HG03439 (cell line): ENCODE results near the gene CAMK2B.

ENCODE experiments used
- ATAC-seq: cut with Tn5 transposase; IDR thresholded peaks from one replicate; pipeline ENCODE4 v1.9.1; 2021; ENCODE audit warnings: mild to moderate bottlenecking, moderate library complexity; ENCODE audit not compliant: unreplicated experiment

The CAMK2B gene

DNA sequence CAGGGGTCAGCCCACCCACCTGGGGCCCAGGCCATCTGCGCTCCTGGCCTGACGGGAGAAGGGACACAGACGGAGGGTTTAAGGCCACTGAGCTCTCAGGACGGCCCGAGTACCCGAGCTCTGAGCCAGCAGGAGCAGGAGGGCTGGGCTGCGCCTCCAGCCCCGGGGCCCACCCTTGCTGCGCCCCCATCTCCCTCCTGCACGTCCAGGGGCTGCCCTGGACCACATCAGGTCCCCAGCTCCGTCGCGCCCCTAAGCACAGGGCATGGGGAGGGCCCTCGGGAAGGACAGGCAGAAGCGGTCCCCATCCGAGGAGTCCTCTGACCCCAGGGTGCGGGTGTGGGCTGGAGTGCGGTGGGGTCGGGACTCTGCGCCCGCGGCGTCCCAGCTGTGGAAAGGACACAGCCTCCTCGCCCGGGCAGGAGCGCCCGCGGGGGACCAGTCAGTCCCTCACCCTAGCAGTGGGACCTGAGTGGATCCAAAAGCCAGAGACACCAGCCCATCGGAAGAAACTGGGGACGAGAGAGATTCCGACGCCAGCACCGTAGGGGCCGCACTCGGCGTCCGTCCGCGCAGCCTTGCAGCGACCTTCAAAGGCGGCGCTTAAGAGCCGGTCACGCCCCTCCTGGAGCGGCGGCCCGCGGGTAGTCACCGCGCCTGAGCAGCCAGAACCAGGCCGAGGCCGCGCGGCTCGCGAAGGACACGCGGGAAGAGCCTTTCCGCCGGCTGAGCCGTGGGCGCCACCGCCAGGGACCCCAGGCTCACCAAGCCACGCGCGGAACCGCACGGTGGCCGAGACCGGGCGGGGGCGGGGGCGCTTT lies 15.9 kb downstream of the CAMK2B start:
- ATAC-seq, result no peak

DNA sequence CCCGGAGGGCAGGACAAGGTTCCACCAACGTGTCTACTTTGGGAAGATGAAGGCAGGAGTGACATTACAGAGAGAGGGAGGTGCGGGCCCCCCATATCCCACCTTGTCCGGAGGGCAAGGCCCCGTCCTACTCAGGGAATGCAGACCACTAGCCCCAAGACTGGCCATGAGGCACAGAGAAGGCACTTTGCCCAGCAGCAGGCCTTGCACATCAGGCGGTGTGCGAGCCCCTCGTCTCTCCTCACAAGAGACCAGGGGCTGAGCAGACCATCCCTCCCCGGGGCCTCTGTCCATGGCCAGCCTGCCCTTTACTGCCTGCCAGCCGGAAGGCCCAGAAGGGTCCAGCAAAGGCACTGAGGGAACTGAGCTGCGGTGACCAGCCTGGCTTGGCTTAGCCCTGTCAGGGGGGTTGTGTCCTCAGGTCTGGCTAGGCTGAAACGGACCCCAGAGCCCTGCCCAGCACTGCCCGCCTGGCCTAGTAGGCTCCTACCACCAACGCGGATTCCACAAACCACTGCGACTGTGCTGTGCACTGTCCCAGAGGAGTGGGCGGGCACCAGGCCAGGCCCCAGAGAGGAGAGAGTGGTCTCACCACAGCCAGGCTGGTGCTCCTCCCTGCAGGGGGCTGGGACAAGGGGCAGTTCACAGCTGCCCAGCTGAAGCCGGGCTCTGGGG lies 16.7 kb downstream of the CAMK2B start:
- no peak for ATAC-seq

DNA sequence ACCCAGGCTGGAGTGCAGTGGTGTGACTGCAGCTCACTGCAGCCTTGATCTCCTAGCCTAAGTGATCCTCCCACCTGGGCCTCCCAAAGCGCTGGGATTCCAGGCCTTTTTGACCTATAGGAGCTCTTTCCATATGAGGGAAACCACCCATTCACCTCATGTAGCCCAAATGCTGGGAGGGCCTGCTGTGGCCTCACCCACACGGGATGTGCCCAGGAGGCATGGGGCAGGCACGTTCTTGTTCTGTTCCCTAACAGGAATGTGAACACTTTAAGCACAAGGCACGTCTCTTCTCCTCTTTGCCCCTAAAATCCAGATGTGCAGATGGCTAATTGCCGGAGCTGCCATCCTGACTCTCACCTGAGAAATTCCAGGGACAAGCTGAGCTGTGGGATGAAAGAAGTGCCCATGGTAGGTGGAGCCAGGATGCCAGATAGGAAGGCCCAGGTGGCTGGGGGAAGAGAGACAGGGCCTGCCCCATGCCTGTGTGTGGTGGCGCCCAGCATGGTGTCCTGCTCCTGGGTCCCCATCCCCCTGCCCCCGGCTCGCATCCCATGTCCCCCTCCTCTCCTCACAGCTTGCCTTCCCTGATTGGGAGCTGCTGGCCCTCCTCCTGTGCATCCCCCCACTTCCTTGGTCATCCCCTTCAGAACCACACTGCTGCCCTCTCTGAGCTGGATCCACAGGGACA lies 17.3 kb downstream of the CAMK2B start:
- no peak for ATAC-seq

DNA sequence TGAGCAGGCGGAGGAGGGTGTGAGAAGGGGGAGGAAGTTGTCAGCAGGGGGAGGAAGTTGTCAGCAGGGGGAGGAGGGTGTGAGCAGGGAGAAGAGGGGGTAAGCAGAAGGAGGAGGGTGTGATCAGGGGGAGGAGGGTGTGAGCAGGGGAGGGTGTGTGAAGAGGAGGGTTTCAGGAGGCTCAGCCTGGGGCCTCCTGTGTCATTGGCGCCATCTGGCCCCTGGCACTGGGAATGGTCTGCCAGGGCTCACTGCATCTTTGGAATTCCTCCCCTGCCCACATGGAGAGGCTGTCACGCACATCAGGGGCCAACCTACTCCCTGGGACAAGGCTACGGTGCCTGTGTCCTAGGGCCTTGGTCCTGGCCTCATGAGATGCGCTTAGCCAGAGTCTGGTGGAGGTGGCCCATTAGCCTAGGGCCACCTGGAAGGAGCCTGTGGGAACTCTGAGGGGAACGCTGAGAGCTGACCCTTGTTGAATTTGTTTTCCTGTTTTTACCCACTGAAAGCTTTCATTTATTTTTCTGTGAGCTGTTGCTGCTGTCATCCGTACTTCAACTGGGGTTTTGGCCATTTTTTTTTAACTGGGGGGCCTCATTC lies 18.0 kb downstream of the CAMK2B start:
- ATAC-seq, result no peak

DNA sequence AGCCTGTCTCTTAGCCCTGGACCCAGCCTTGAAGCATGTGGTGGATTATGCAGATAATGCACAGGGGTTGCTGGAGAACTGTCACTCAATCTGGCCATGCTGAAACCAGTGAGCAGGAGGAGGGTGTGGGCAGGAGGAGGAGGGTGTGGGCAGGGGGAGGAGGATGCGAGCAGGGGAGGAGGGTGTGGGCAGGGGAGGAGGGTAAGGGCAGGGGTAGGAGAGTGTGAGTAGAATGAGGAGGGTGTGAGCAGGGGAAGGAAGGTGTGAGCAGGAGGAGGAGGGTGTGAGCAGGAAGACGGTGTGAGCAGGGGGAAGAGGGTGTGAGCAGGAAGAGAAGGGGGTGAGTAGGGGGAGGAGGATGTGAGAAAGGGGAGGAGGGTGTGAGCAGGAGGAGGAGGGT lies 18.8 kb downstream of the CAMK2B start:
- no peak for ATAC-seq

DNA sequence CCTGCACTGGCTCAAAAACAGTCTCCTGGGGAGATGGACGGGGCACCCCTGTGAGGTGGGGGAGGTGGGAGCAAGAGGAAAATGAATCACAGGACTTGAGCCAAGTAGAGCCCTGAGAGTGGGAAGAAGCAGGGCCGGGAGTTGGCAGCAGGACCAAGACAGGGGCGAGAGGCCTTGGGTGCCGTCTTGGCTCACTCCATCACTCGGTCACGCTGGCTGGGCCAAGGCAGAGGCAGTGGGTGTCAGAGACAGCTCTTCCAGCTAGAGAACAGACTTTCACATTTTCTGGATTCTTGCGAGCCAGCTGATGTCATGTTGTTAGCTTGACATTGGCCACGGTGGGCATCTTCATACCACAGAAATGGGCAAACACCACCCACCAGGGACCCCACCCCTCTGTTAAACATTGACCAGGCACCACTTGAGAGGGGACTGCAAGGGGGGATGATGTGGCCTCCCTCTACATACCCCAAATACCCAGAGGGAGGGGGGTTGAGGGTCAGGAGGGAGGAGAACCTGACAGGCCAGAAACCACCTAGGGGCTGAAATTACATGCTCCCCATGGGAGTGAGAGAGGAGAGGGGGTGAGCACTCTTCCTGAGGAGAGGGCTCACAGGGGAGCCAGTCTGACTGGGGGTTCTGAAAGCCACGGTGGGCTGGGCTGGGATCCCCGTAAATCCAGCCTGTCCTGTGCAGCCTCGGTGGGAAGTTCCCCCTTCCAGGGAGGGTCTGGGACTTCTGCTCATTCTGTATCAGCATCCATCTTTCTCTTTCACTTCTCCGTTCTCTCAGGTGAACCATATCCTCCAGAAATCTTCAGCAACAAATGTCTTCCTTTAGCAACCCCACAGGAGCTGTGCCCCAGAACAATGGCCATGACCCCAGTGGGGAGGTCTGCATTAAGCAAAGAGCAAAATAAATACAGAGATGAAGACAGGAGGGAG lies 19.6 kb downstream of the CAMK2B start:
- no peak for ATAC-seq

DNA sequence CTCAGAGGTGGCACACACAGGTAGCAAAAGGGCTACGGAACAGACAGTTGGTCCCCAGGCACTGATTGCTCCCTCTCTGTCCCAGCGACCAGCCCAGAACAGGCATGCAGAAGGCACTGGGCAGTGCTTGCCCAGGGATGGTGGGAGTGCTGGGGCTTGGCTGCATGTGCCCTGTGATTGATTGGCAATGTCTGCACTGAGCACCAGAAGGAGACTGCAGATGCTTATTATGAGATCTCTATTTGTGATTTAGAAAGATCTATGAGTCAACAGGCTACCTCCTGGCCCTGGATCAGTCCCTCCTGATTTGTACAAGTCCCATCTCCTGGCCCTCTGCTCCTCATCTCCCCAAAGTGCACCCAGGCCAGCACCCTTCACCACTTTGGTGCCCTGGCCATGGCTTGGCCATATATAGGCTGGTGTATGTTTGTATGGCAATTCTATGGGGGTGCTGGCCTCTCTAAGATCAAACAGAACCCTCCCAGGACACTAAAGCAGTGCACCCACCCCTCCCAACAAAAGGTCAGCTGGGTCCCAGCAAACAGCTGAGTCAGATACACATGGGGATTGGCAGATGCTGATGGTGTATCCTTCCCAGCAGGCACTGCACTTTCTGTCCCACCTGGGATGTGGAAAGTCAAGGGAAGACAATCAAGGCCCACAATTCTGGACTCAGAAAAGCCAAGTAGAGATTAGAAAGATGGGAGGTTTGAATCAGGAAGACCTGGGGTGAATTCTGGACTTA lies 30.9 kb downstream of the CAMK2B start:
- no peak for ATAC-seq

DNA sequence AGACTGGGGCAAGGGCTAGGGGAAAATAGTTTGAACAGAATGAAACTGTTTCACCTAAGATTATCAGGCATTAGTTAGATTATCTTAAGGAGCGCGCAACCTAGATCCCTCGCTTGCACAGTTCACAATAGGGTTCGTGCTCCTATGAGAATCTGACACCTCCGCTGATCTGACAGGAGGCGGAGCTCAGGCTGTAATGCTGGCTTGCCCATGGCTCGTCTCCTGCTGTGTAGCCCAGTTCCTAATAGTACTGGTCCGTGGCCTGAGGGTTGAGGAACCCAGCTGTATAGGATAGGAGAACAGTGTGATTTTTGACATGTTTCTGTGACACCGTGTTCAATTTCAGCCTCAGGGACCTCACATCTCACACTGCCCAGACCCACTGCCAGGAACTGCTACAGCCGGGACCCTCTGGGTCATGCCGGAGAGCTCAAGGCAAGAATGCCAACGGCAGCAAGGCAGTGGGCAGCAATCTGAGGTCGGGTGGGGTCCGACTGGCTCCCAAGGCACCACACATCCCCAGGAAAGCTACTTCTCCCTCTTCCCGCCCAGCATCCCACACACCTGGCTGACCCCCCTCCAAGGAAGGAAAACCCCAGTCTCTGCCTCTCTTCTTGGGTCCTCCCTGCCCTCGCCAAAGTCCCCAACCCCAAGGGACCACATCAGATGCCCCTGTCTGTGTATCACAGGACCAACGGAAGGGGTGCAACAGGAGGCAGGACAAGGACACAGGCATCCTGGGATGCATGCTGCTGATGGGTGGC lies 31.7 kb downstream of the CAMK2B start:
- ATAC-seq, result no peak

DNA sequence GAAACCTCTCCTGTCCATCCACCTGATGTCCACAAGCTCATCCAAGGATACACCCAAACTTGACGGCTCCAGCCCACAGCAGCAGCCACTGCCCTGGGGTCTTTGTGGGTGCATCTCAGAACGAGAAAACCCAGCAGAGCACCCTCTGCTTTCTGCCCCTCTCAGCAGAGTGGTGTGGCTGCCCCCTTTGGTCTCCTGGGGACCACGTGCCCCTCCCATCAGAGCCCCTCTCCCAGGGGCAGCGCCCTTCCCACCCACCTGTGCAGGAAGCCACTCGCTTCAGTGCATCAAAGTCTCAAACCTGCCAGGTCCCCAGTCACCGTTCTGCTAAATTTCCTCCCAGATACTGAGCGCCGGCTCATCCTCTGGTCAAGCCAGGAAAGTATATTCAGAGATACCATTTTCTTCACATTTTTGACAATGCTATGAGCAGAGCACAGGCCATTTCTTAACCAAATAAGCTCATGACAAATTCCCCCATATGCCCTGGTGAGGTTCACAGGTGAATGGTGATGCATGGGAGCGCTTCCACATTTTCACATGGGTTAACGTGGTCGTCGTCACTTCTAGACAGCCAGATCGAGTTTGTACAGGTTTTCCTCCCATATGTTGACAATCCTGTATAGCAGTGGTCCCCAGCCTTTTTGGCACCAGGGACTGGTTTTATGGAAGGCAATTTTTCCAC lies 32.4 kb downstream of the CAMK2B start:
- ATAC-seq, result no peak

DNA sequence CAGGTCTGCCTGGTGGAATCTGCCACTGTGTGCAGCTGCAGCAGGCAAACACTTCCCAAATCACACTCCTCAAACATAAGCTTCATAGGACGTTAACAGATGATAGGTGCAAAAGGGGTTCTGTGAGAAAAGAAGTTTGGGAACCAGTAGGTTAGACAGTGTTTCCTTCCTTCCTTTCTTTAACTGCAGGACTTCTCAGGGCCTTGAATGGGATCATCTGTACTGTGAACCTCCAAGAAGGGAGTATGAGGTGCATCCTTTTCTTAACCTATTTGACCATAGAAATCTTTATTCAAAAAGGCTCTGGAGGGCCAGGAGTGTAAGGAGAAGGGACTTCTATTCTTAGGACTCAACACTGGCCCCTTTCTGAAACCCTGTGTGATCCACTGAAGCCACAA lies 33.0 kb downstream of the CAMK2B start:
- no peak for ATAC-seq

DNA sequence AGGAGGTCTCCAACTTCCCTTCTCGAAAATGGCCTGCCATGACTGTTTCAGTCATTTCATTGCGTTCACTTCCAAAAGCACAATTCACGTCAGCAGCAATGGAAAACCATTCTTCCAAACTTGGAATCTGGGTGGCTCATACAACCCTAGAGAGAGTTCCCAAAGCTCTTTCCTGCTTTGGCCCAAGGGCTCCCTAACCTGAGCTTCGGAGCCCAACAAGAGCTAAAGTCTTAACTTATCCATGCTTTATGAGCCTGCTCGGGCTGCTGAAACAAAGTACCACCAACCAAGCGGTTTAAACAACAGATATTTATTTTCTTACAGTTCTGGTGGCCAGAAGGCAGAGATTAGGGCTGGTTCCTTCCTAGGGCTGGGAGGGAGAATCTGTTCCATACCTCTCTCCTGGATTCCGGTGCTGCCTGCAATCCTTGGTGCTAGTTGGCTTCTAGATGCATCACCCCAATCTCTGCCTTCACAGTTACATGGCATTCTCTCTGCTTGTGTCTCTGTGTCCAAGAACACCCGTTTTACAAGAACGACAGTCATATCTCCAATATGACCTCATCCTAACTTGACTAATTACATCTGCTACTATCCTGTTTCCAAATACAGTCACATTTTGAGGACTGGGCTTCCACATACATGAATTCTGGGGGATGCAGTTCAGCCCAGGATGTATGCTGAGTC lies 33.5 kb downstream of the CAMK2B start:
- no peak for ATAC-seq

DNA sequence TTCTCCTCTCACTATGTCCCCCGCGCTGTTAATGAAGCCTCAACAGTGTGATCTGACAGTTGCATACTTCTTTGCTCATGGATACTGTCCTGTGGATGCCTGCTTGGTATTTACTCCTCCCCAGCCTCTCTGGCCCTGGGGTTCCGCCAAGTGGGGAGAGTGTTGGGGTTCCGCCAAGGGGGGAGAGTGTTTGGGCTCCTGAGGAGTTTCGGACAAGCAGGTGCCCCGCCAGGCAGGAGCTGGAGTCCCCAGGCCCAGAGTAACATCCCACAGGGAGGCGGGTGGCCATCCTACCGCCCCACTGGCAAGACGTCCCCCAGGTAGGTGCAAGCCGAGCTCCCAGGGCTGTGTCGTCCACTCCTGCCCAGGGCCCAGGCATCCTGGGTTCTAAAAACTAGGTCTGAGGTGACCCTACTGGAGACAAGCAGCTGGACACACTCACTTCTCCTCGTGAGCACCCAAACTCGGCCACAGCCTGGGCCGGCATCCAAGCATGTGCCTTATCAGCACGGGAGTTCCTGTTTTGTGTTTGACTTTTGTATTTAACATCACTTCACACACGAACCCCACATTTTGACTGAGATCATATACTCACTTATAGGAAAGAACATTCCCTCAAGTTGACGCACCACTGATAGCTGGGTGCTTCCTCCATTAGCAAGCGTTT lies 34.2 kb downstream of the CAMK2B start:
- ATAC-seq, result no peak

DNA sequence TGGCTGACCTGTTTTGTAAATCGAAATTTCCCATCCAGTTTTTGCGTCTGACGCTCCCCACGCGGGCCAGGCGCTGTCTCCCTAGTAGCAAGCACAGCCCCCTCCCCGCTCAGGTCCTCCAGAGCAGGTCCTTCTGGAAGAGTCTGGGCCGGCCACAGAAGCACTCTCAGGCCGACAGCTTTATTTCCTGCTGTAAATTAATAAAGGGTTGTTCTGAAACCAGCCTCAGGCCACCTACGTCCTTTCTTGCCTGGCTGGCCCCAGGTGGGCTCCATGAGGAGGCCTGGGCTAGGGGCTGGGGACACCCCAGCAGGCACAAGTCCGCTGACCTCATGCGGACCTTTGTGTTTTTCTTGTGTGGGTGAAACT lies 35.2 kb downstream of the CAMK2B start:
- no peak for ATAC-seq

DNA sequence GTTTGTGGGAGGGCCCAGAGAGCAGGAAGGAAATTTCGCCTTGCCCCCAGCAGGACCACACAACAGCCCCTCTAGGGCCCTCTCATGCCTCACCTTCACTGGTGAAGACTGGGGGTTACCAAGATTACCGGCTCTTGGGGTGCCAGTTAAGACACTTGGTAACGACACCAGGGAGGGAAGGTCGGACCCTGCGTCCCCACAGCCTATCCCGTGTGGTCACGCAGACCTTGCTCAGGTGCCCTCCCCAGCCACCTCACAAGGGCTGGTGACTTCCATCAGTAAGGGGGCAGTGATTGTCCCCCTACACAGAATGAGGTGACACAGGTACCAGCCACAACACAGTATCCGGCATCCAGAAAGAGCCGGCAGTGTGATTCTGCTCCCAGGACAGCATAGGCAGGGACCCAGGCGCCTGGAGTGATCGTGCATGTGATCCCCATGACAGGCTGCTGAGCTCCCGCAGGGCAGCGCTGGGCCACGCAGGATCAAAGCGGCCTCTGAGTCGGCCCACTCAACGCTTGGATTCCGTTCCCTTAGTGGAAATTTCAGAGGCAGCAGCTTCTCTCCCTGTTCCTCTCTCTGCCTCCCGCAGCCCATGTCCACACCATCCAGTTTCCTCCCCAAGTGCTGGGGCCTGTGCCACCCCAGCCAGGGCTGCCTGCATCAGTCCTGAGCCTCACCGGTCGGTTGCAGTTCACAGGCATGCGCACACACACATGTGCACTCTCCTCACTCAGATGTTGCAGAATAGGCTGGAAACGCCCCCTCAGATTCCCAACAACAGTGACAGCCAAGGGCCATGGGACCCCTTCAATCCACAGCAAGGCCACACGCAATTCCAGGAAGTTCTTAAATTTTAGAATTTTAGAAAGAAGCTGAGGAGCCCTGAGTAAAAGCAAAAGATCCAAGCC lies 35.8 kb downstream of the CAMK2B start:
- no peak for ATAC-seq

DNA sequence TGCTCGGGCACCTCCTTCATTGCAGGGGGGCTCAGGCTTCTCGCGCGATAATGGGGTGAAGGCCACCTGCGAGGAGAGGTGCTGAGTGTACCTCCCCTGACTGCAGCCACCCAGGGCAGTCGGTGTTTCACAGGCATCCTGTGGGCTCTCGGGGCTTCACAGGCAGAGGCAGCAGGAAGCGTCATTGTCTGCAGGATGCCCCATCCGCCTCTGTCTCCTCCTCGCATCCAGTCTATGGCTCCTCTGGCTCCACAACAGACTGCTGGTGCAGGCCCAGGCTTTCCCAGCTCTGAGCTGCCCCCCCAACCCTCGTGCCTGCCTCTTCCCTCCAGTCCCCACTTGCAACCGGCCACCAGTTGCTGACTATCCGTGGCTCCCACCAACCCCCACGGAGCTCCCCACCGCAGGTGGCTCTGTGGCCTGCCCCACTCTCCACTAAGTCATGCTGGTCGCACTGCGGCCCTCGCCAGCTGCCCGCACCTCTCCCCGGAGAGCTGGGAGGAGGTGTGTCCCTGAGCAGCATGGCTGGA lies 36.5 kb downstream of the CAMK2B start:
- ATAC-seq, result no peak

DNA sequence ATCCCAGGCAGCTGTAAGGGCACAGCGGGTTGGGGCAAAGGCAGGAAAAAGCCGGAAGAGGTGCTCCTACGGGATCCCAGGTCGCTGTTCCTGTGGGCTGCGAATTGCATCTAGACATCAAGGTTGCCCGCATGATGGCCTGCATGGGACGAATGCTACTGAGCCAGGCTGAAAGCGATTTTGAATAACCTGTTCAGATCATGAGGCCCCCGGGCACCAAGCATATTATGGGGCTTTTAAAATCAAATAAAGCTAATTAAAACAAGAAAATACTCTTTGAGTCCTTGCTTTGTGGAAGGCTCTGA lies 37.1 kb downstream of the CAMK2B start:
- ATAC-seq, result no peak
